ENCODE data around the gene SCAPER. TPM values are rescaled to one million over a fixed set of nuclear protein-coding genes. Genes with fewer than 3 reads are reported as not detected.

The SCAPER gene
- total RNA-seq, 1 experiment from 2014 or later, result 7.4 TPM

GRCh38 chr15:76802411-76802810 is 102.7 kb downstream of the SCAPER start:
- Histone ChIP-seq H3K23me2 (ENCODE audit: insufficient read length, low read depth, low read length, poor library complexity, severe bottlenecking) (no peaks in the 10 kb centered on the region), H3T11ph (ENCODE audit: low read length) (no peak overlapping the region), H3K4me2 (ENCODE audit: insufficient read depth, insufficient read length, low read length) (no peak overlapping the region), H2AFZ (ENCODE audit: low read length) (no peak overlapping the region), H4K8ac (replicated peaks; ENCODE audit: insufficient read length, low read depth, low read length) (no peak overlapping the region), H3K27me3 (ENCODE audit: insufficient read depth, low read length) (no peaks in the 10 kb centered on the region), H3K79me1 (ENCODE audit: insufficient read depth, low read depth, low read length, poor library complexity, severe bottlenecking) (no peaks in the 10 kb centered on the region), H2BK5ac (ENCODE audit: insufficient read length, low read length) (no peak overlapping the region), H2BK12ac (ENCODE audit: insufficient read length, low read depth, low read length) (no peak overlapping the region), H3K4me1 (ENCODE audit: insufficient read depth, low read length) (peaks cover 2% of the 10 kb centered on the region; the same call in 1 of the 2 replicates), H3K79me2 (ENCODE audit: insufficient read depth, low read length) (no peaks in the 10 kb centered on the region), H3K56ac (ENCODE audit: insufficient read length, low read depth, low read length) (no peak overlapping the region), H2BK15ac (ENCODE audit: low read depth, low read length) (no peak overlapping the region), H3K14ac (ENCODE audit: insufficient read depth, low read length) (no peak overlapping the region), H3K23ac (ENCODE audit: insufficient read length, low read depth, low read length) (no peak overlapping the region), H2BK20ac (ENCODE audit: low read depth, low read length, poor library complexity, severe bottlenecking) (no peak overlapping the region), H3K18ac (ENCODE audit: insufficient read length, low read depth, low read length) (no peak overlapping the region), H4K91ac (ENCODE audit: insufficient read length, low read depth, low read length) (no peak overlapping the region), H4K5ac (ENCODE audit: insufficient read length, low read depth, low read length) (no peak overlapping the region), H2BK120ac (ENCODE audit: low read depth, low read length, poor library complexity, severe bottlenecking) (no peak overlapping the region), H3K4ac (ENCODE audit: low read depth, low read length) (no peak overlapping the region), H3K9ac (ENCODE audit: extremely low read depth, insufficient read length, low read length) (no peak overlapping the region), H3K9me3 (ENCODE audit: control insufficient read depth, low read depth, low read length) (no peaks in the 10 kb centered on the region), H3K27ac (ENCODE audit: insufficient read length, low read depth, low read length) (no peak overlapping the region), H2AK5ac (ENCODE audit: insufficient read length, low read length) (no peak overlapping the region), H4K20me1 (ENCODE audit: control insufficient read depth, insufficient read depth, insufficient read length) (no peaks in the 10 kb centered on the region)
- H3K27ac Mint-ChIP-seq, result no peak overlapping the region; a peak in 1 of 7 replicates
- no peaks in the 10 kb centered on the region for H3K27me3 Mint-ChIP-seq (ENCODE audit: low read depth)
- no peak for TF ChIP-seq CTCF (conservative IDR thresholded peaks at IDR 0.05)
- H3K4me1 Mint-ChIP-seq, result peaks cover 14 to 15% of the 10 kb centered on the region in 2 experiments
- no peak for DNase-seq
- WGBS (ENCODE audit: extremely low coverage, insufficient read length, low lambda C conversion rate), result no CpG with 5 or more reads among the region's 3 CpGs
- no peaks in the 10 kb centered on the region for H3K36me3 Mint-ChIP-seq (ENCODE audit: insufficient read depth in 1 of 3, low read depth in 3 of 3)
- no peak overlapping the region for H3K4me3 Mint-ChIP-seq
- H3K9me3 Mint-ChIP-seq, result no peaks in the 10 kb centered on the region

All from H9 (cell line).